Measurements from ENCODE around the gene NUDT8. TPM values are rescaled to one million over a fixed set of nuclear protein-coding genes. Genes with fewer than 3 reads are reported as not detected.

The NUDT8 gene

GRCh38 chr11:67581469-67581868 is 48.3 kb downstream of the NUDT8 start:
- peak; percentile 69 for DNase-seq
- Histone ChIP-seq H3K79me1 (ENCODE audit: low read length) (peaks cover 11% of the 10 kb centered on the region), H3K4ac (ENCODE audit: low read depth, low read length) (no peak overlapping the region), H2AK5ac (ENCODE audit: low read length) (no peak overlapping the region), H3K4me3 (ENCODE audit: low read length) (no peak overlapping the region), H4K5ac (ENCODE audit: low read length) (no peak overlapping the region), H2BK15ac (replicated peaks; ENCODE audit: low read depth) (no peak overlapping the region), H3K4me1 (ENCODE audit: control insufficient read depth, low read depth, low read length) (peaks cover 8% of the 10 kb centered on the region), H3K18ac (ENCODE audit: low read length) (no peak overlapping the region), H3K27me3 (ENCODE audit: insufficient read depth, low read length, poor library complexity) (no peaks in the 10 kb centered on the region), H3K36me3 (ENCODE audit: control insufficient read depth, insufficient read depth, low read length) (peaks cover 3% of the 10 kb centered on the region), H3K9ac (ENCODE audit: low read length) (no peak overlapping the region), H3K27ac (ENCODE audit: low read depth, low read length) (no peak overlapping the region), H3K56ac (ENCODE audit: low read length) (peak overlapping the region; percentile 50), H3K4me2 (ENCODE audit: low read length) (no peak overlapping the region), H4K8ac (ENCODE audit: low read depth, low read length) (no peak overlapping the region), H3K79me2 (ENCODE audit: control insufficient read depth, insufficient read depth, low read length) (peaks cover 24% of the 10 kb centered on the region), H3K23ac (ENCODE audit: low read length) (no peak overlapping the region), H2BK120ac (ENCODE audit: low read depth, low read length) (no peak overlapping the region), H2BK5ac (ENCODE audit: low read length) (no peak overlapping the region)
- WGBS (ENCODE audit: extremely low coverage, insufficient coverage, low lambda C conversion rate) = no CpG with 5 or more reads among the region's 11 CpGs

- Histone ChIP-seq H3K79me2 (ENCODE audit: control insufficient read depth, insufficient read depth, low read length) (no peaks in the 10 kb centered on the region), H3K18ac (ENCODE audit: low read length) (no peak overlapping the region), H2BK15ac (replicated peaks; ENCODE audit: low read depth) (no peak overlapping the region), H4K5ac (ENCODE audit: low read length) (no peak overlapping the region), H3K27ac (ENCODE audit: low read depth, low read length) (no peak overlapping the region), H3K4me2 (ENCODE audit: low read length) (no peak overlapping the region), H3K9ac (ENCODE audit: low read length) (no peak overlapping the region), H3K36me3 (ENCODE audit: control insufficient read depth, insufficient read depth, low read length) (no peaks in the 10 kb centered on the region), H3K4me1 (ENCODE audit: control insufficient read depth, low read depth, low read length) (peaks cover 5% of the 10 kb centered on the region), H3K27me3 (ENCODE audit: insufficient read depth, low read length, poor library complexity) (no peaks in the 10 kb centered on the region), H2BK120ac (ENCODE audit: low read depth, low read length) (no peak overlapping the region), H3K4ac (ENCODE audit: low read depth, low read length) (no peak overlapping the region), H3K4me3 (ENCODE audit: low read length) (no peak overlapping the region), H2BK5ac (ENCODE audit: low read length) (no peak overlapping the region), H2AK5ac (ENCODE audit: low read length) (no peak overlapping the region), H4K8ac (ENCODE audit: low read depth, low read length) (no peak overlapping the region), H3K56ac (ENCODE audit: low read length) (no peak overlapping the region), H3K23ac (ENCODE audit: low read length) (no peak overlapping the region), H3K79me1 (ENCODE audit: low read length) (no peaks in the 10 kb centered on the region)
- no peak for DNase-seq
- WGBS (ENCODE audit: extremely low coverage, insufficient coverage, low lambda C conversion rate) = no CpG with 5 or more reads among the region's 6 CpGs
Measured at GRCh38 chr11:67577951-67578350, 51.8 kb downstream of the NUDT8 start.

Small RNA genes within 50 kb of the gene (small RNA-seq; reads per million reads assigned to genes)
- not detected for gene AP003385.3 (ENCODE audit: insufficient read depth)
